Measurements from ENCODE around the gene ABCA4.

DNA sequence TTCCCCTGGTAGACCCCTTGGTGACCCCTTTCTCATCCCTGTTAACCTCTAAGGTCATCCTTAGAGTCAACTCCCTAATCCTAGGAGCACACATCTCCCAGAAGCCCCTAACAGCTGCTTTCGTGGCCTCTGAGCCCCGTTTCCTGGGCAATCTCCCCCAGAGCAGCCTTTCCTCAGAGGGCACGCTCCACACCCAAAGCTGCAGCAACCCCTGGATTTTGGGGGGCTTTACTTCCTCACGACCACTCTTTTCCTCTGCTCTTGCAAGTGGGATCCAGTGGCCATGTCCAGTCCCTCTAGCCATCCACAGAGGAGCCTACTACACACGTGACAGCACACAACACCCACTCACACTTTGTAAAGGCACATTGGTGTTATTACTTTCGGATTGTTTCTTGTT lies 13.8 kb downstream of the ABCA4 start:
- TF ChIP-seq, protein P1, sequence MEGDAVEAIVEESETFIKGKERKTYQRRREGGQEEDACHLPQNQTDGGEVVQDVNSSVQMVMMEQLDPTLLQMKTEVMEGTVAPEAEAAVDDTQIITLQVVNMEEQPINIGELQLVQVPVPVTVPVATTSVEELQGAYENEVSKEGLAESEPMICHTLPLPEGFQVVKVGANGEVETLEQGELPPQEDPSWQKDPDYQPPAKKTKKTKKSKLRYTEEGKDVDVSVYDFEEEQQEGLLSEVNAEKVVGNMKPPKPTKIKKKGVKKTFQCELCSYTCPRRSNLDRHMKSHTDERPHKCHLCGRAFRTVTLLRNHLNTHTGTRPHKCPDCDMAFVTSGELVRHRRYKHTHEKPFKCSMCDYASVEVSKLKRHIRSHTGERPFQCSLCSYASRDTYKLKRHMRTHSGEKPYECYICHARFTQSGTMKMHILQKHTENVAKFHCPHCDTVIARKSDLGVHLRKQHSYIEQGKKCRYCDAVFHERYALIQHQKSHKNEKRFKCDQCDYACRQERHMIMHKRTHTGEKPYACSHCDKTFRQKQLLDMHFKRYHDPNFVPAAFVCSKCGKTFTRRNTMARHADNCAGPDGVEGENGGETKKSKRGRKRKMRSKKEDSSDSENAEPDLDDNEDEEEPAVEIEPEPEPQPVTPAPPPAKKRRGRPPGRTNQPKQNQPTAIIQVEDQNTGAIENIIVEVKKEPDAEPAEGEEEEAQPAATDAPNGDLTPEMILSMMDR (IDR thresholded peaks at IDR 0.05) = no peak
- TF ChIP-seq POLR2A (IDR thresholded peaks at IDR 0.05) = no peak
